SK-N-SH (cell line): ENCODE results near the gene CRISPLD2. TPM values are rescaled to one million over a fixed set of nuclear protein-coding genes. Genes with fewer than 3 reads are reported as not detected.
A peak's percentile ranks its signal among the peaks of the same experiment; 100 is the strongest.

Experiments
- CTCF ChIA-PET: fragments of 300-600, 350-600 bp; formaldehyde crosslinking; extraction: SDS; loops from one replicate; lab custom pipeline; 2021; lab: Yijun Ruan, JAX
- POLR2A ChIA-PET: fragments of 350-600 bp; sonication (Branson Sonifier 250); formaldehyde crosslinking; extraction: SDS; loops from one replicate; lab custom pipeline; 2020; ENCODE audit warnings: antibody characterized with exemption, inconsistent platforms; lab: Yijun Ruan, JAX
- DNase-seq: peaks from one replicate; pipeline ENCODE4 v3.0.0; 2012
- H2AFZ ChIP-seq: fragments of 200-600 bp; sonication (generic); 2 replicates; pipeline ENCODE4 v1.8.1; 2016; ENCODE audit warnings: antibody characterized with exemption, mild to moderate bottlenecking, low read depth
- H3F3A ChIP-seq: fragments of 200-600 bp; sonication (generic); replicated peaks from 2 replicates; pipeline ENCODE3; 2016; ENCODE audit warnings: antibody characterized with exemption, mild to moderate bottlenecking; ENCODE audit not compliant: insufficient read depth
- H3K27ac ChIP-seq, 2 experiments: fragments of 200-500 bp in 1 of 2; fragments of 200-600 bp in 1 of 2; sonication (Bioruptor generic) in 1 of 2; sonication (generic), shearing (Covaris generic) in 1 of 2; 2 replicates each; pipeline versions ENCODE4 v1.5.1 to v1.6.1; 2014 to 2016; ENCODE audit warnings: low read depth in 2 of 2, inconsistent platforms in 1 of 2, low read length in 1 of 2, mild to moderate bottlenecking in 1 of 2, mixed read lengths in 1 of 2
- H3K27me3 ChIP-seq: fragments of 200-600 bp; sonication (generic), shearing (Covaris generic); 2 replicates; pipeline ENCODE4 v1.6.1; 2016; ENCODE audit warnings: mixed run types; ENCODE audit not compliant: insufficient read depth
- H3K36me3 ChIP-seq, 2 experiments: fragments of 200-500 bp in 1 of 2; fragments of 200-600 bp in 1 of 2; sonication (Bioruptor generic) in 1 of 2; sonication (generic) in 1 of 2; replicated peaks in 1 of 2; 2 replicates each; pipeline versions ENCODE3 to v1.5.1; 2014 to 2016; ENCODE audit warnings: low read length in 1 of 2, mild to moderate bottlenecking in 1 of 2; ENCODE audit not compliant: insufficient read depth in 2 of 2, control insufficient read depth in 1 of 2
- H3K4me1 ChIP-seq, 2 experiments: fragments of 200-500 bp in 1 of 2; fragments of 200-600 bp in 1 of 2; sonication (Bioruptor generic) in 1 of 2; sonication (generic), shearing (Covaris generic) in 1 of 2; 2 replicates each; pipeline versions ENCODE4 v1.5.1 to v1.6.1; 2014 to 2016; ENCODE audit warnings: low read depth in 1 of 2, low read length in 1 of 2, mixed run types in 1 of 2; ENCODE audit not compliant: insufficient read depth in 2 of 2, control insufficient read depth in 1 of 2
- H3K4me2 ChIP-seq: fragments of 200-600 bp; sonication (generic), shearing (Covaris generic); 2 replicates; pipeline ENCODE4 v1.6.1; 2017; ENCODE audit warnings: mixed run types
- H3K4me3 ChIP-seq, 2 experiments: fragments of 200-500 bp in 1 of 2; fragments of 200-600 bp in 1 of 2; sonication (Bioruptor generic) in 1 of 2; sonication (generic), shearing (Covaris generic) in 1 of 2; 2 replicates each; pipeline versions ENCODE4 v1.5.1 to v1.8.1; 2014 to 2016; ENCODE audit warnings: low read depth in 2 of 2, inconsistent platforms in 1 of 2, low read length in 1 of 2, mild to moderate bottlenecking in 1 of 2, mixed read lengths in 1 of 2, moderate library complexity in 1 of 2
- H3K79me2 ChIP-seq: fragments of 200-600 bp; sonication (generic); 2 replicates; pipeline ENCODE4 v1.8.1; 2017; ENCODE audit warnings: mild to moderate bottlenecking; ENCODE audit not compliant: insufficient read depth
- H3K9ac ChIP-seq: fragments of 200-600 bp; sonication (generic); 2 replicates; pipeline ENCODE4 v1.6.1; 2017; ENCODE audit warnings: mixed run types
- H3K9me2 ChIP-seq: fragments of 200-600 bp; sonication (generic); 2 replicates; pipeline ENCODE4 v1.6.1; 2017; ENCODE audit warnings: mixed run types
- H3K9me3 ChIP-seq: fragments of 200-600 bp; sonication (generic); 2 replicates; pipeline ENCODE4 v1.6.1; 2017; ENCODE audit warnings: mixed run types, mild to moderate bottlenecking, moderate library complexity
- H4K20me1 ChIP-seq: fragments of 200-600 bp; sonication (generic); 2 replicates; pipeline ENCODE4 v1.6.1; 2017; ENCODE audit warnings: mild to moderate bottlenecking, mixed run types; ENCODE audit not compliant: insufficient read depth
- EP300 ChIP-seq, 2 experiments: IDR thresholded peaks; 2 replicates each; pipeline versions ENCODE4 v1.4.0 to v1.6.1; 2012; ENCODE audit warnings: borderline replicate concordance in 1 of 2, low read depth in 1 of 2, low read length in 1 of 2
- FOSL2 ChIP-seq: IDR thresholded peaks from 2 replicates; pipeline ENCODE4 v1.4.0; 2012; ENCODE audit warnings: low read depth, mild to moderate bottlenecking, moderate library complexity, borderline replicate concordance
- FOXM1 ChIP-seq: IDR thresholded peaks from 2 replicates; pipeline ENCODE4 v1.4.0; 2012; ENCODE audit warnings: low read depth, mild to moderate bottlenecking
- NFIC ChIP-seq: IDR thresholded peaks from 2 replicates; pipeline ENCODE4 v1.4.0; 2012; ENCODE audit warnings: borderline replicate concordance
- NRF1 ChIP-seq: IDR thresholded peaks from 2 replicates; pipeline ENCODE4 v1.6.1; 2012; ENCODE audit warnings: low read depth, mild to moderate bottlenecking, low read length
- RAD21 ChIP-seq: IDR thresholded peaks from 2 replicates; pipeline ENCODE4 v1.6.1; 2012; ENCODE audit warnings: mild to moderate bottlenecking, low read length
- REST ChIP-seq: IDR thresholded peaks from 2 replicates; pipeline ENCODE4 v1.6.1; 2012; ENCODE audit warnings: mild to moderate bottlenecking, low read depth, low read length, moderate library complexity
- WGBS: methylation state at CpG from one replicate; pipeline ENCODE4 v1.1.6; 2017; ENCODE audit warnings: low lambda C conversion rate; 5-methylcytosine and 5-hydroxymethylcytosine counted together
- polyA plus RNA-seq, 3 experiments: library from polyadenylated mRNA; depleted of rRNA; stranded (reverse); fragments of >200 nt; gene quantifications; 2 replicates each; pipeline ENCODE4 v1.2.3, GENCODE V29; 2012
- TF ChIP-seq, protein P1 (sequence below): fragments of 150-350 bp; IDR thresholded peaks from 2 replicates; pipeline ENCODE4 v1.6.1; 2017; ENCODE audit warnings: antibody characterized with exemption, low read length, low read depth, borderline replicate concordance
- TF ChIP-seq, protein P2 (sequence below): IDR thresholded peaks from 2 replicates; pipeline ENCODE4 v1.4.0; 2012; ENCODE audit warnings: low read depth, borderline replicate concordance
- TF ChIP-seq, protein P3 (sequence below): IDR thresholded peaks from 2 replicates; pipeline ENCODE4 v1.4.0; 2012; ENCODE audit warnings: low read depth
- TF ChIP-seq, protein P4 (sequence below): IDR thresholded peaks from 2 replicates; pipeline ENCODE4; 2012

Gene CRISPLD2
- polyA plus RNA-seq, 1 of the 3 experiments (the other 2 are of a cell fraction): 6.3 TPM

DNA sequence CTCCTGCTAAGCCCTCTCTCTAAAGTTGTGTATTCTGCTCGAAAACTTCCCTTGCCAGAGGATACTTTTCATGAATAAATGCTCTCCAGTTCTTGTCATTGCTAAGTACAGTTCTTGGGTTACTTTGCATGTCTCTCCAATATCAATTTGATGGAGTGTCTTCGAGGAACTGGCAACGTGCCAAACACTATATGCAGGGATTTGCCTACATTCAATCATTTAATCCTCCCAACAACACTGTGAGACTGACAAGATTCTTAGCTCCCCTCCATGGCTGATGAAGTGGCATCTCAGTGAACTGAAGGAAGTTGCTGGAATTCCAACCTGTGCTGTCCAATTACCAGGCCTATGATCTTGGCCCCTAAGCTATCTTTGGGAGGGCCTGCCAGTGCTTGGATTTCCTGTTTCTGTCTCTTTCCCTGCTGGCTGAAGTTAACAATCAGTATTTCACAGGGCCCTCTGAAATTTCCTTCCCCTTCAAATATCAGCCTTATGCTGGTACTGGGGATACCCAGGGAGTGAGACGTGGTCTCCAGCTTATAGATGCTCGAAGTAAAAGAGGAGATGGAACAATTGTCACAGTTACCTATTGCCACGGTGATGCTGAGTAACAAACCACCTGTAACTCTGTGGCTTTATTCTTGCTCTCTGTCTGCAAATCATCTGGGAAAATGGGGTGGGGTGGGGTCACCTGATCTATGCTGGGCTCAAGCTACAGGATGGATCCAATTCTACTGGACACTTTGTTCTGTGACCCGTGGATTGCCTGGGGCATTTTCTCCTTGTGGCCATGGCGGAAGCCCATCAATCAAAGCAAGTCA is 19.4 kb upstream of the CRISPLD2 start:
- ChIA-PET POLR2A (no interaction called here), CTCF (interaction anchor here (1.2 to 1.5 kb wide), 4 partner anchors 125 to 289 kb away, joined by 3 to 6 read pairs (median 3); no protein-coding TSS in a partner anchor)
- Histone ChIP-seq H2AFZ (no peak overlapping the region), H3K4me3 (no peak overlapping the region), H3K9ac (no peak overlapping the region), H3F3A (peaks cover 4% of the 10 kb centered on the region), H3K4me2 (no peak overlapping the region), H3K4me1 (no peaks in the 10 kb centered on the region), H3K27me3 (no peaks in the 10 kb centered on the region), H3K79me2 (no peaks in the 10 kb centered on the region), H3K9me3 (no peaks in the 10 kb centered on the region), H3K27ac (no peak overlapping the region), H4K20me1 (no peaks in the 10 kb centered on the region), H3K36me3 (no peaks in the 10 kb centered on the region), H3K9me2 (no peaks in the 10 kb centered on the region)
- WGBS: 65% methylated on average over 7 of the region's 8 CpGs
- no peak for DNase-seq
- TF ChIP-seq NRF1 (no peak), NFIC (peak; percentile 38; the same call in 1 of the 2 replicates)
- TF ChIP-seq, protein P1, sequence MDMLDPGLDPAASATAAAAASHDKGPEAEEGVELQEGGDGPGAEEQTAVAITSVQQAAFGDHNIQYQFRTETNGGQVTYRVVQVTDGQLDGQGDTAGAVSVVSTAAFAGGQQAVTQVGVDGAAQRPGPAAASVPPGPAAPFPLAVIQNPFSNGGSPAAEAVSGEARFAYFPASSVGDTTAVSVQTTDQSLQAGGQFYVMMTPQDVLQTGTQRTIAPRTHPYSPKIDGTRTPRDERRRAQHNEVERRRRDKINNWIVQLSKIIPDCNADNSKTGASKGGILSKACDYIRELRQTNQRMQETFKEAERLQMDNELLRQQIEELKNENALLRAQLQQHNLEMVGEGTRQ: no peak
- TF ChIP-seq, protein P2, sequence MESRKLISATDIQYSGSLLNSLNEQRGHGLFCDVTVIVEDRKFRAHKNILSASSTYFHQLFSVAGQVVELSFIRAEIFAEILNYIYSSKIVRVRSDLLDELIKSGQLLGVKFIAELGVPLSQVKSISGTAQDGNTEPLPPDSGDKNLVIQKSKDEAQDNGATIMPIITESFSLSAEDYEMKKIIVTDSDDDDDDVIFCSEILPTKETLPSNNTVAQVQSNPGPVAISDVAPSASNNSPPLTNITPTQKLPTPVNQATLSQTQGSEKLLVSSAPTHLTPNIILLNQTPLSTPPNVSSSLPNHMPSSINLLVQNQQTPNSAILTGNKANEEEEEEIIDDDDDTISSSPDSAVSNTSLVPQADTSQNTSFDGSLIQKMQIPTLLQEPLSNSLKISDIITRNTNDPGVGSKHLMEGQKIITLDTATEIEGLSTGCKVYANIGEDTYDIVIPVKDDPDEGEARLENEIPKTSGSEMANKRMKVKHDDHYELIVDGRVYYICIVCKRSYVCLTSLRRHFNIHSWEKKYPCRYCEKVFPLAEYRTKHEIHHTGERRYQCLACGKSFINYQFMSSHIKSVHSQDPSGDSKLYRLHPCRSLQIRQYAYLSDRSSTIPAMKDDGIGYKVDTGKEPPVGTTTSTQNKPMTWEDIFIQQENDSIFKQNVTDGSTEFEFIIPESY: no peak
- TF ChIP-seq, protein P3, sequence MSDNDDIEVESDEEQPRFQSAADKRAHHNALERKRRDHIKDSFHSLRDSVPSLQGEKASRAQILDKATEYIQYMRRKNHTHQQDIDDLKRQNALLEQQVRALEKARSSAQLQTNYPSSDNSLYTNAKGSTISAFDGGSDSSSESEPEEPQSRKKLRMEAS: no peak

DNA sequence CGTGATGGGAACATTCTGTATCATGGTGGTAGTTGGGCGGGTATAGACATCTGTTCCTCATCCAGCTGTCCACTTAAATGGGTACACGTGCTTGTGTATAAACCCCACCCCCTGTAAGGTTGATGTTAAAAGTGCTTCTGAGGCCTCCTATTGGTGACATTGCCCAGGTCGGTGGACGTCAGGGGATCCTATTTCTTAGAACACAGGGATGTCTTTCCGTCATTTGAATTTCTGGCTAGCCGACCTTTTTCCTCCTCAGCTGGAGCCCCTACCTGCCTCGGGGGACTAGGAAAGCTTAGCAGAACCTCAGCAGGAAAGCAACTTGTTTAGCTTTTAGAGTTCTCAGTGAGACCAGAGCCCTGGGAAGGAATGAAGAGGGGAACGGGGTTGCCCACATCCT is 16.6 kb upstream of the CRISPLD2 start:
- Histone ChIP-seq H4K20me1 (no peaks in the 10 kb centered on the region), H3K9me2 (no peaks in the 10 kb centered on the region), H3K27me3 (no peaks in the 10 kb centered on the region), H3K4me3 (no peak overlapping the region), H3K27ac (no peak overlapping the region), H3K79me2 (no peaks in the 10 kb centered on the region), H2AFZ (no peak overlapping the region), H3K36me3 (no peaks in the 10 kb centered on the region), H3K4me1 (peaks cover 9 to 11% of the 10 kb centered on the region in 2 experiments; a peak in 2 of 4 replicates), H3K4me2 (no peak overlapping the region), H3F3A (peaks cover 24% of the 10 kb centered on the region), H3K9me3 (no peaks in the 10 kb centered on the region), H3K9ac (no peak overlapping the region)
- ChIA-PET CTCF (interaction anchor here (0.7 to 1.1 kb wide), 2 partner anchors 10 to 165 kb away, joined by 3 read pairs; no protein-coding TSS in a partner anchor), POLR2A (no interaction called here)
- TF ChIP-seq REST (no peak), RAD21 (no peak), EP300 (IDR thresholded peaks at IDR 0.05; ENCODE audit: borderline replicate concordance in 1 of 2, low read depth in 1 of 2, low read length in 1 of 2) (no peak), FOXM1 (no peak), FOSL2 (no peak)
- TF ChIP-seq, protein P4, sequence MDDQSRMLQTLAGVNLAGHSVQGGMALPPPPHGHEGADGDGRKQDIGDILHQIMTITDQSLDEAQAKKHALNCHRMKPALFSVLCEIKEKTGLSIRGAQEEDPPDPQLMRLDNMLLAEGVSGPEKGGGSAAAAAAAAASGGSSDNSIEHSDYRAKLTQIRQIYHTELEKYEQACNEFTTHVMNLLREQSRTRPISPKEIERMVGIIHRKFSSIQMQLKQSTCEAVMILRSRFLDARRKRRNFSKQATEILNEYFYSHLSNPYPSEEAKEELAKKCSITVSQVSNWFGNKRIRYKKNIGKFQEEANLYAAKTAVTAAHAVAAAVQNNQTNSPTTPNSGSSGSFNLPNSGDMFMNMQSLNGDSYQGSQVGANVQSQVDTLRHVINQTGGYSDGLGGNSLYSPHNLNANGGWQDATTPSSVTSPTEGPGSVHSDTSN: no peak
- WGBS: 82% methylated on average over 9 of the region's 9 CpGs
- no peak for DNase-seq
